ENCODE measurements around the gene TRIO.

- TF ChIP-seq CTCF (IDR thresholded peaks at IDR 0.05; ENCODE audit: low read depth, low read length, poor library complexity, severe bottlenecking): no peak
- TF ChIP-seq EZH2phosphoT487 (IDR thresholded peaks at IDR 0.05; ENCODE audit: borderline replicate concordance, low read length): no peak
These were observed 366.4 kb downstream of the TRIO start for GRCh38 chr5:14509556-14509955.
